Measurements from ENCODE around the gene MS4A15.
"Not testable (repeated sequence)": the region's sequence is repeated elsewhere in the genome, so short reads cannot be mapped to it uniquely, and the experiment has no call there.

Gene MS4A15

GRCh38 chr11:60754887-60755286 lies 1.8 kb upstream of the MS4A15 start:
- DNase-seq (ENCODE audit: low read depth, low spot score): no peak

GRCh38 chr11:60757231-60757800 lies 649 bp downstream of the MS4A15 start:
- DNase-seq (ENCODE audit: low read depth, low spot score): no peak

GRCh38 chr11:60758671-60759070 lies 2.0 kb downstream of the MS4A15 start:
- not testable (repeated sequence) for DNase-seq (ENCODE audit: low read depth, low spot score)

- not testable (repeated sequence) for DNase-seq (ENCODE audit: low read depth, low spot score)
Measured at GRCh38 chr11:60759438-60760225, 3.0 kb downstream of the MS4A15 start.

GRCh38 chr11:60761436-60762190 lies 4.9 kb downstream of the MS4A15 start:
- no peak for DNase-seq (ENCODE audit: low read depth, low spot score)

- no peak for DNase-seq (ENCODE audit: low read depth, low spot score)
Measured at GRCh38 chr11:60762851-60763691, 6.4 kb downstream of the MS4A15 start.

- DNase-seq (ENCODE audit: low read depth, low spot score): no peak
Measured at GRCh38 chr11:60763692-60764369, 7.2 kb downstream of the MS4A15 start.

GRCh38 chr11:60764879-60765278 lies 8.2 kb downstream of the MS4A15 start:
- no peak for DNase-seq (ENCODE audit: low read depth, low spot score)

- DNase-seq (ENCODE audit: low read depth, low spot score): no peak
Measured at GRCh38 chr11:60765355-60765754, 8.7 kb downstream of the MS4A15 start.

GRCh38 chr11:60766547-60766946 lies 9.9 kb downstream of the MS4A15 start:
- no peak for DNase-seq (ENCODE audit: low read depth, low spot score)

GRCh38 chr11:60767388-60767811 lies 10.7 kb downstream of the MS4A15 start:
- DNase-seq (ENCODE audit: low read depth, low spot score): no peak

GRCh38 chr11:60768202-60768601 lies 11.5 kb downstream of the MS4A15 start:
- DNase-seq (ENCODE audit: low read depth, low spot score): no peak

GRCh38 chr11:60769273-60769672 lies 12.6 kb downstream of the MS4A15 start:
- DNase-seq (ENCODE audit: low read depth, low spot score): no peak

GRCh38 chr11:60769811-60770210 lies 13.1 kb downstream of the MS4A15 start:
- DNase-seq (ENCODE audit: low read depth, low spot score): no peak

GRCh38 chr11:60771146-60771545 lies 14.5 kb downstream of the MS4A15 start:
- DNase-seq (ENCODE audit: low read depth, low spot score): no peak

GRCh38 chr11:60771879-60772525 lies 15.3 kb downstream of the MS4A15 start:
- no peak for DNase-seq (ENCODE audit: low read depth, low spot score)

- DNase-seq (ENCODE audit: low read depth, low spot score): no peak
Measured at GRCh38 chr11:60772666-60773065, 16.0 kb downstream of the MS4A15 start.

GRCh38 chr11:60774726-60775125 lies 18.1 kb downstream of the MS4A15 start:
- DNase-seq (ENCODE audit: low read depth, low spot score): no peak

GRCh38 chr11:60775420-60775961 lies 18.8 kb downstream of the MS4A15 start:
- peak; percentile 49 for DNase-seq (ENCODE audit: low read depth, low spot score)

- no peak for DNase-seq (ENCODE audit: low read depth, low spot score)
Measured at GRCh38 chr11:60776167-60776566, 19.5 kb downstream of the MS4A15 start.
